GM12892 (cell line): ENCODE results near the gene LRRC42.

Experiments
- POLR2A ChIP-seq: IDR thresholded peaks from 2 replicates; pipeline ENCODE4 v1.6.1; 2011; ENCODE audit warnings: low read depth, low read length, control low read depth
- TAF1 ChIP-seq: IDR thresholded peaks from 2 replicates; pipeline ENCODE4 v1.6.1; 2011; ENCODE audit warnings: low read depth, mild to moderate bottlenecking, control low read depth, low read length, borderline replicate concordance

- no peak for TF ChIP-seq POLR2A
- no peak for TF ChIP-seq TAF1
Measured at GRCh38 chr1:54004481-54005049, 58.4 kb downstream of the LRRC42 start.
